HL-60 (cell line): Measurements from ENCODE around the gene PXDN.

ENCODE experiments used
- CTCF ChIP-seq: IDR thresholded peaks from one replicate; pipeline ENCODE4 v1.5.1; 2011; ENCODE audit warnings: low read length, control low read depth, inconsistent platforms; ENCODE audit not compliant: insufficient read depth
- GABPA ChIP-seq: IDR thresholded peaks from 2 replicates; pipeline ENCODE4 v1.6.1; 2012; ENCODE audit warnings: low read depth
- POLR2AphosphoS5 ChIP-seq: IDR thresholded peaks from 2 replicates; pipeline ENCODE4 v1.6.1; 2012; ENCODE audit warnings: low read depth
- REST ChIP-seq: IDR thresholded peaks from 2 replicates; pipeline ENCODE4 v1.6.1; 2012; ENCODE audit warnings: low read depth; ENCODE audit not compliant: insufficient replicate concordance
- SPI1 ChIP-seq: IDR thresholded peaks from 2 replicates; pipeline ENCODE4 v1.6.1; 2012; ENCODE audit warnings: low read depth, mild to moderate bottlenecking, borderline replicate concordance

DNA sequence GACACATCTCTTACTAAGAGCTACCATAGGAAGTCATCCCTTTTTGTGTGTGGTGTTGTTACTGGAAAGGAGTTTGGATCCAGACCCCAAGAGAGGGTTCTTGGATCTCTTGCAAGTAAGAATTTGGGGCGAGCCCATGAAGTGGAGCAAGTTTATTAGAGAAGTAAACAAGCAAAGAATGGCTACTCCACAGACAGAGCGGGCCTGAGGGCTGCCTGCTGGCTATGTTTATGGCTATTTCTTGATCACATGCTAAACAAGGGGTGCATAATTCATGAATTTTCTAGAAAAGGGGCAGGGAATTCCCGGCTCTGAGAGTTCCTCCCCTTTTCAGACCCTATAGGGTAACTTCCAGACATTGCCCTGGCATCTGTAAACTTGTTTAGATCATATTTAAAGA lies 30.6 kb upstream of the PXDN start:
- TF ChIP-seq CTCF (no peak), SPI1 (no peak), POLR2AphosphoS5 (no peak), GABPA (no peak), REST (no peak)
